ENCODE data around the gene COL23A1. TPM values are rescaled to one million over a fixed set of nuclear protein-coding genes. Genes with fewer than 3 reads are reported as not detected.

COL23A1 gene
- total RNA-seq, 4 donors from 2014 or later = 0.83 to 1.8 (median 1.5) TPM

DNA sequence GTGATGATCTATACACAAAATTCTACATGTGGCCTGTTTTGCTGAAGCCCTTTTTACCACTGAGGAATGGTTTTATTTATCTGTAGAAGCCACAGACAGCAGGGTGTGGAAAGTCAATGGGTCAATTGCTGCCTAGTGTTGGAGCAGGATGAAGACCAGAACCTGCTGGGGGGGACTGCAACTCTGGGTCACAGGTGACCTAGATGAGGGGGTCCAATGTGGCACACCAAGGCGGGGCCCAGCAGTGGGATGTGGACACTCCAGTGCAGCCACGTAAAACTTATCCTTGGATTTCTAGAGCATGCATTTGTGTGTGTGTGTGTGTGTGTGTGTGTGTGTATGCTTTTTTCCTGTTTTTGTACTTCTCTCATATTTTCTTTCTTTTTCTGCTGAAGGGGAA lies 210.1 kb downstream of the COL23A1 start:
- no peak for TF ChIP-seq EP300 (IDR thresholded peaks at IDR 0.05)
- TF ChIP-seq POLR2A (IDR thresholded peaks at IDR 0.05; ENCODE audit: low read depth) = no peak
- TF ChIP-seq POLR2AphosphoS5 (IDR thresholded peaks at IDR 0.05) = no peak
- TF ChIP-seq, protein P1, sequence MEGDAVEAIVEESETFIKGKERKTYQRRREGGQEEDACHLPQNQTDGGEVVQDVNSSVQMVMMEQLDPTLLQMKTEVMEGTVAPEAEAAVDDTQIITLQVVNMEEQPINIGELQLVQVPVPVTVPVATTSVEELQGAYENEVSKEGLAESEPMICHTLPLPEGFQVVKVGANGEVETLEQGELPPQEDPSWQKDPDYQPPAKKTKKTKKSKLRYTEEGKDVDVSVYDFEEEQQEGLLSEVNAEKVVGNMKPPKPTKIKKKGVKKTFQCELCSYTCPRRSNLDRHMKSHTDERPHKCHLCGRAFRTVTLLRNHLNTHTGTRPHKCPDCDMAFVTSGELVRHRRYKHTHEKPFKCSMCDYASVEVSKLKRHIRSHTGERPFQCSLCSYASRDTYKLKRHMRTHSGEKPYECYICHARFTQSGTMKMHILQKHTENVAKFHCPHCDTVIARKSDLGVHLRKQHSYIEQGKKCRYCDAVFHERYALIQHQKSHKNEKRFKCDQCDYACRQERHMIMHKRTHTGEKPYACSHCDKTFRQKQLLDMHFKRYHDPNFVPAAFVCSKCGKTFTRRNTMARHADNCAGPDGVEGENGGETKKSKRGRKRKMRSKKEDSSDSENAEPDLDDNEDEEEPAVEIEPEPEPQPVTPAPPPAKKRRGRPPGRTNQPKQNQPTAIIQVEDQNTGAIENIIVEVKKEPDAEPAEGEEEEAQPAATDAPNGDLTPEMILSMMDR (IDR thresholded peaks at IDR 0.05) = no peak
- Histone ChIP-seq H3K4me1 (peaks cover 3 to 29% (median 23%) of the 10 kb centered on the region in 4 donors), H3K27ac (replicated peaks in 1 of 4) (no peak overlapping the region), H3K27me3 (peaks cover 0 to 14% (median 0%) of the 10 kb centered on the region in 4 donors), H3K9me3 (no peaks in the 10 kb centered on the region), H3K4me3 (no peak overlapping the region), H3K36me3 (no peaks in the 10 kb centered on the region)
- intact Hi-C loops (cut with DNase I) = no loop called here
- no peak for DNase-seq (ENCODE audit: extremely low spot score)
- WGBS = 96% methylated on average over 2 of the region's 2 CpGs

- Histone ChIP-seq H3K4me3 (no peak overlapping the region), H3K4me1 (peaks cover under 1 to 21% (median 11%) of the 10 kb centered on the region in 4 donors), H3K27me3 (peaks cover 0 to 7% (median 0%) of the 10 kb centered on the region in 4 donors), H3K27ac (replicated peaks in 1 of 4) (no peak overlapping the region), H3K36me3 (no peaks in the 10 kb centered on the region), H3K9me3 (no peaks in the 10 kb centered on the region)
- no peak for DNase-seq (ENCODE audit: extremely low spot score)
- 74% methylated on average over 14 of the region's 14 CpGs for WGBS
- TF ChIP-seq POLR2A (IDR thresholded peaks at IDR 0.05; ENCODE audit: low read depth) (no peak), EP300 (IDR thresholded peaks at IDR 0.05) (no peak), POLR2AphosphoS5 (IDR thresholded peaks at IDR 0.05) (no peak)
- TF ChIP-seq, protein P1 (IDR thresholded peaks at IDR 0.05) = no peak
- intact Hi-C loops (cut with DNase I) = no loop called here
Observed at GRCh38 chr5:178378527-178379484, 211.4 kb downstream of the COL23A1 start.

GRCh38 chr5:178377583-178378270 lies 212.5 kb downstream of the COL23A1 start:
- TF ChIP-seq POLR2A (IDR thresholded peaks at IDR 0.05; ENCODE audit: low read depth) (no peak), POLR2AphosphoS5 (IDR thresholded peaks at IDR 0.05) (no peak), EP300 (IDR thresholded peaks at IDR 0.05) (no peak)
- TF ChIP-seq, protein P1 (IDR thresholded peaks at IDR 0.05) = no peak
- WGBS = 98% methylated on average over 19 of the region's 21 CpGs
- Histone ChIP-seq H3K36me3 (no peaks in the 10 kb centered on the region), H3K9me3 (no peaks in the 10 kb centered on the region), H3K27me3 (no peaks in the 10 kb centered on the region), H3K4me1 (peaks cover 0 to 13% (median 7%) of the 10 kb centered on the region in 4 donors), H3K4me3 (no peak overlapping the region), H3K27ac (replicated peaks in 1 of 4) (no peak overlapping the region)
- no peak for DNase-seq (ENCODE audit: extremely low spot score)
- intact Hi-C loops (cut with DNase I) = no loop called here

DNA sequence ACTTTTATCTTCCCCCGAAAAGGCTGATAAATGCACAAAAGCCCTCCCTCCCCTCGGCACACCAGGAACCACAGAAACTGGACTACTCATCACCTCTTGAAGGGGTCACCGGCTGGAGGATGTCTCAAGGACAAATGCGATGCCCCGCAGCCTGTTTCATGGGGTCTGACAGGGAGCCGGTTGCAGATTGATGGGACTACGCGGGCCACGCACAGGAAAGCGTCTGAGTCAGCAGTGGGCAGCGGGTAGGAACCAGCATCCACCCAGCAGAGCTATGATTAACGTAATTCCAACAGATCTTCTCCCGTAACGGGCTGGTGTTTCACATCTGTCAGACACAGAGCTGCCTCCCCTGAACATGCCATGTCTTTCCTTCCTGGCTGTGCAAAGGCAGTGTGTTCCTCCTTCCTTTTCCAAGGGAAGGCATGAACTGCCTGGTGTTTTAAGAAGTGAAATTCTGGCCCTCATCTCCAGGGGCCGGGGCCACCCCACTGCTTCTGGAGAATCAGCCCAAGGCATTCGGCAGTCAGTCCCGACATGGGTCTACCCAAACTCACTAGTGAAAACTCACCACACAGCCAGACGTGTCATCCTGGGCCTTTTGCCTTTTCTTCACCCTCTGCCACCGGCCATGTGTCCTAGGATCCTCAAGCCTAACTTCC lies 213.1 kb downstream of the COL23A1 start:
- no peak overlapping the region for H3K4me3 ChIP-seq
- WGBS = 76% methylated on average over 19 of the region's 19 CpGs
- H3K27me3 ChIP-seq = no peaks in the 10 kb centered on the region
- H3K27ac ChIP-seq (replicated peaks in 1 of 4) = no peak overlapping the region
- TF ChIP-seq POLR2AphosphoS5 (IDR thresholded peaks at IDR 0.05) = no peak
- no peak for TF ChIP-seq EP300 (IDR thresholded peaks at IDR 0.05)
- TF ChIP-seq, protein P1 (IDR thresholded peaks at IDR 0.05) = no peak
- no peak for TF ChIP-seq POLR2A (IDR thresholded peaks at IDR 0.05; ENCODE audit: low read depth)
- intact Hi-C loops (cut with DNase I) = no loop called here
- H3K4me1 ChIP-seq = peaks cover 0 to 20% (median 14%) of the 10 kb centered on the region in 4 donors
- DNase-seq (ENCODE audit: extremely low spot score) = no peak
- H3K36me3 ChIP-seq = no peaks in the 10 kb centered on the region
- H3K9me3 ChIP-seq = no peaks in the 10 kb centered on the region
